Fibroblast of skin of right biceps (primary cell): ENCODE data around the gene GAP43.

Experiments
- DNase-seq: peaks from one replicate; pipeline ENCODE4 v3.0.0-alpha.2; 2013

The GAP43 gene

DNA sequence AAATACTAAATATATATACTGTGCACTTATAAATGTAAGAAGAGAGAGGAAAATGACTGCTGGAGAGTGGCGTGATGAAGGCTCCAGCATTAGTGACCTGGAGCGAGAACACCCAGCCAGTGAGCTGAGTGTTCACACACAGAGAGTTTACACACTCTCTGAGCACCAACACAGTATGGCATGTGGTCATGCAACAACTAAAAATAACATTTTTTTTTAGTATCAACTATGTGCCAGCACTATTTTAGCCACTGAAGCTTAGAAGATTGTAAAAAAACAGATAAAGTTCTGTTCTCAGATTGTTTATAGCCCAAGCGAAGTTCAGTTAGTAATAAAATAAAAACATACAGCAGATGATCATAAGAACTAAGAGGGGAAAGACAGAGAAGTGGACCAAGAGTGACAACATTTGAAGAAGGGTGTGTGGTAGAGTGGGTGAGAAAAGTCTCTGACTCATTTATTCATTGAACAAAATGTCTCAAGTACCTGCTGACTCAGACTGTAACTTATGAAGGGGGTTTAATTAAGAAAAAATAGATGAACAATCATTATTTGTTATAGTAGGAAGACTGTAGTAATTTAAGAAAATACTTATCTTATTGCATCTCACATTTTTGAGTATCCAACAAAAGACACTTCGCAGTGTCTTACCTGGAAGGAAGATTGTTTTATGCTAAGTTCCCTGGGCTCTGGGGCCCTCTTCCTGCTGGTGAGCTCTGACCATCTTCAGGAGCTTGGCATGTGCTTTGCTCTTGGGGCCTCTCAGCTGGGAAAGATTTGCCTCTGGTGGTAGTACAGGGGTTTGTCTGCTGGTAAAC, 43.8 kb downstream of the GAP43 start:
- DNase-seq = no peak

DNA sequence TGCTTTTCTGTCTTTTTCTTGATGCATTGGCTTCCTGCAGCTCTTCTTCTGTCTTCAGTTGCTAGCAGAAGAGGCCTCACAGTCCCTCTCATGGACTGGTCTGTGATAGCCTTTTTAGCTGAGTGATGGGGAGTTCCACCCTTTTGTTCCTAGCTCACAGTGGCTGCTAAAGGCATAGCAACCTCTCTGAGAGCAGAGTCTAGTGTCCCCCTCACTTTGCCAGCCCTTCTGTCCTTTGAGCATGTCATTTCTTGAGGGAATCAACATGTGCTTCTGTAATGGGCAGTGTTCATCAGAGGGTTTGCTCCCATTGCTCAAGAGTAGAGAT, 44.4 kb downstream of the GAP43 start:
- DNase-seq = no peak

DNA sequence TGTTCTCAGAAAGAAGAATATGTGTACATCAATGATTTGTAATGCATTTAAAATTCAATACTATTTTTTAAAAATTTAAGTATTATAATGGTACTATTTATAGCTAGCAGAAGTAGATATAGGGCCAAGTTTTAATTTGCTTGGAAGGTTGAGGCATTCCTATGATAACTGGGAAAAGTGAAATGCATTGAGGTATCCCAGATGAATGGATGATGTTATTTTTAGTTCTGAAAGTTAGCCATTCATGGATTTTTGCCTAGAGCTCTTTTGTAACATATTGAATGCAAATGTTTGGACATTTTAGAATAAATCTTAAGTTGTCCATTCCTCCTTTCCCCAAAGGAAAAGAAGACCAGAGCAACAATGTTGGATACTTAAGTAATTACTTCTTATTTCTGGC, 47.6 kb downstream of the GAP43 start:
- no peak for DNase-seq

DNA sequence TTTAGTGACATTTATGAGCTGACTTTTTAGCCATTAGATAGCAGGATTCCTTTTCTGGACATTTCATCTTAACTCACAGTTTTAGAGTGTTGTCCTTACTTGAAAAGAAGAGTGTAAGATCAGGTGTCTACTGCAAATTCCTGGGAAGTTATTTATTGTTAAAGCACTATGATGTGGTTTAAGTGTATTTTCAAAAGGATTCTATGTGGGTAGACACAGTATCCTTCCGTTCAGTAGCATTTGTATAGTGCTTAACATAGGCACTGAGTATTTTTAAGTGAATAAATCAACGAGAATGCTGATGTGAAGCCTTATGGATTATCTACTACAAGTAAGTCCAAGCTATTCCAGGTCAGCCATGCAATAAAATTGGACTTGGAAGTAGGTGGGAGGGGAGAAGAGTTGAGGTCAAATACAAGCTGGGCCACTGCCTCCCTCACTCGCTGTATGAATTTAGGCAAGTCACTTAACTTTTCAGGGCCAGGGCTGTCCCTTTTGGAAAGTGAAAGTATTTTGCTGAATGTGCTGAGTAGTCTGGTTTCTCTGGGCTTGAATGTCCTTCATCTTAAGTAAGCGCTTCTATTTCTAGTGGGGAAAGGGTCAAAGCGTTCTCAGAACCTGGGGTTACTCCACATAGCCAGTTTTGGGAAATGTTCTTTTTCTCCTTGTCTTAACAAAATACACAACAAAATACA, 48.6 kb downstream of the GAP43 start:
- DNase-seq = no peak

DNA sequence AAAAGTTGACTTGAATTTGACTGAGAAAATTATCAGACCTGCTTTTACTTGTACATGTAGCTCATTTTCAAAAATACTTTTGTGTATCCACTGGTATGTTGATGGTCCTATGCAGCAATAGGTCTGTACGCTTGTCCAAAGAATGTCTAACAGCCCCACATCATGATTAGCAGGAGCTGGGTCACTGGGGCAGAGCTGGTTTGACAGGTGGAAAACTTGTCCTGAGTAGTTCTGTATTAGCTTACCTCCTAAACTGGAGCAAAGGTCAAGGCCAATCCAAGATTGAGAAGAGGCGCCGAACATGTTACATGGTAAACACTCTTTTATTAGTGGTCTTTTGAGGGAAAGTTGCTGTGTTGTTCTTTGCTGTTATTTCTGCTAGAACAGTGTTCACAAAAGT, 50.6 kb downstream of the GAP43 start:
- DNase-seq = no peak

DNA sequence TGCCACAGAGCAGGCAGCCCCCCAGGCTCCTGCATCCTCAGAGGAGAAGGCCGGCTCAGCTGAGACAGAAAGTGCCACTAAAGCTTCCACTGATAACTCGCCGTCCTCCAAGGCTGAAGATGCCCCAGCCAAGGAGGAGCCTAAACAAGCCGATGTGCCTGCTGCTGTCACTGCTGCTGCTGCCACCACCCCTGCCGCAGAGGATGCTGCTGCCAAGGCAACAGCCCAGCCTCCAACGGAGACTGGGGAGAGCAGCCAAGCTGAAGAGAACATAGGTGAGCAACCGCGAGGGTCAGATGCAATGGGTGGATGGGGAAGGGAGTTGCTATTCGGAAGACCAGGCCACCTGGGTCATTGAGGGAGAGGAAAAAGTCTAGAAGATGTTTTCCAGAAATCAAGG, 53.0 kb downstream of the GAP43 start:
- no peak for DNase-seq

DNA sequence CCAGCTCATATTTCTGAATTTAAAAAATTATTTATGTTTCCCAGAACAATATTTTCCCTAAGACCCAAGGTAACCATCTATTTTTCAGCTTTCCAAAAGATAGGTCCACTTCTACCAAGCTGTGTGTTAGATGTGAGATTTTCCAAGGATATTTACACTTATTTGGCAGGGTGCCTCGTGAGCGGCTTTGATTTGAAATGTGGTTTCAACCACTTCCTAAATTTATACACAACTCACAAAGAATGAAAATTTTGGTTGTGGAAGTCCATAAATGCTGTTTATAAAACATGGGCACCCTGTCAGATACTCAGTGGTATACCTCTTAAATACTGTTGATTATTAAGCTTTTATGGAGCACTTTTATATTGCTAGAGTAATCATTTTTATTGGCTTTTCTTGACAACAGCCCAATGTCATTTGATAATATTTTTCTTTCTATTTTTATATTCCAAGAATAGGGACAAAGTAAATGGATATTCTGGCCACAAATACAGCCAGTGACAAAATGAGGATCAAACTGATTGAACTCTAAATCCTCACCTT, 57.6 kb downstream of the GAP43 start:
- peak; percentile 34 for DNase-seq

DNA sequence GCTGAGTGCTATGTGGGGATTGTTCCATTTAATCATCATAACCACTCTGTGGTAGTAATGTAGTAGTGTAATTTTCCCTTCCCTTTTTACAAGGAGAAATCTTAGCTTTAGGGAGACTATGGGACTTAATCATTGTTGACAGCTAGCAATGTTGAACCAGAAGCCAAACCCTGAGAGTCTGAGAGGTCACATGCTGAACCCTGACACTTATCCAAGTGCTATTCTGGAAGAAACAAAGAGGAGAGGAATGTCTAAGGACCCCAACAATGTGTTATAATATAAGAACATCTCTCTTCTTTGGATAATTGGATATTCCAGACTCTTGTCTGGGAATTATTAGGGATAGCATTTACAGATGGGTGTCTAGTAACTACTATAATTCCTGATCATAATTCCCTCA, 58.4 kb downstream of the GAP43 start:
- DNase-seq = no peak

DNA sequence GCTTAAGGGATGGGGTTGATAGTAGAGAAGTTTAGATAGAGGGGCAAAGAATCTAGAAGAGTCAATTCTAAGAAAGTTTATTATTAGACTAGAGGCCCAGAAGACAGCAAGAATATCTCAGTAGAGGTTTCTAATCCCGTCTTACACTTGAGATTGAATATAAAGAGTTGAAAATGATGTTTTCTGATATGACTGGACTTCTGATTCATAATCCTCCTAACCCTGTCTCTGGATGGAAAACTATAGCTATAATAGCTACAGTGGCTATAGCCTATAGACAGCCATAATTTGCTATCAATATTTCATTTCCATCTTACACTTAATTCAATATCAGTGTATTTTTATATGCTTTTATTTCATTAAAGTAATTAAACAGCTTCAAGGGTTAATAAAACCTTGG, 60.0 kb downstream of the GAP43 start:
- no peak for DNase-seq

DNA sequence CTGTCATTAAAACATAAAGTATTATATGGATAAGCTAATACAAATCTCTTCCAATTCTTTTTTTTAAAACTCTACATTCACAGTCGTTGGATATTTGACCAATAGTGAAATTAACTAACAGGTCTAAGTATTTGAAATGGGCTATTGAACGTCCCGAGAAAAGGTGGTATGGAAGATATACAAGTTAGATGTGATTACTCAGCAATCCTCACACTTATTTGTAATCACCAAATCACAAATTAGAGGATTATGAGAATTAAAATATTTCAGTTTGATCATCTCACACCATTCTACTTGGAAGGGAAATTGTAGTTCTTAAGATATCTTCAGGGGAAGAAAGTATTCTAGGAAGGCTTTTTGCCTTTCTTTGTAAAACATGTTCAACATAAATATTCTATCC, 60.5 kb downstream of the GAP43 start:
- DNase-seq = no peak

DNA sequence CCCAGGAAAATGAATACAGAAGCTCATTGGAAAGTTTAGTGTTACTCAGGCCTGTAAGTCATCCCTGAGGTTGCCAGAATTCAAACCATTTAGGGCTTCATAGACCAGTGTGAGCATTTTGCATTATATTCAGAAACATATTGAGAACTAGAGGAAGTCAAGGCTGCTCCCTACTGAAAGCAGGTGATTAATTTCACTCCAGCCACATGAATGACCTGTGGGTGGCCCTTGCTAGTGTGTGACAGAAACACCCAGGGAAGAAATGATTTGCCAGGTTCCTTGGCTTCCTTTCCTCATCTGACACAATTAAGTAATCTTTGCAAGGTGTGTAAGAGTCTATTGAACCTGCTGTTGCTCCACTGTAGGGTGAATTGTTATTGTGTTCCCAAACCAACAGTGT, 61.8 kb downstream of the GAP43 start:
- no peak for DNase-seq

DNA sequence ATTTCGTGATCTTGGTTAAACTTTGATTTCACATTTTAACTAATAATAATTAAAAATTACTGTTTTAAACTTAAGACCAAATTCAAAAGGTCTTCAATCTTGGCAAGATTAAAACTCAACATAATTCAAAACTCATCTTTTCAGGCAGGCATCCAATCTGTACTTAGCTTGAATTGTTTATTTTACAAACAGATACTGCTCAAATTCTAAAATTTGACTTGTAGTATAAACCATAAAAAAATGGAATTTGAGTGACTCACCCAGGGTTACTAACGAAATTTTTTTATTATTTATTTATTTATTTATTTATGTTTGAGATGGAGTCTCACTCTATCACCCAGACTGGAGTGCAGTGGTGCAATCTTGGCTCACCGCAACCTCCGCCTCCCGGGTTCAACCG, 64.4 kb downstream of the GAP43 start:
- DNase-seq = no peak

DNA sequence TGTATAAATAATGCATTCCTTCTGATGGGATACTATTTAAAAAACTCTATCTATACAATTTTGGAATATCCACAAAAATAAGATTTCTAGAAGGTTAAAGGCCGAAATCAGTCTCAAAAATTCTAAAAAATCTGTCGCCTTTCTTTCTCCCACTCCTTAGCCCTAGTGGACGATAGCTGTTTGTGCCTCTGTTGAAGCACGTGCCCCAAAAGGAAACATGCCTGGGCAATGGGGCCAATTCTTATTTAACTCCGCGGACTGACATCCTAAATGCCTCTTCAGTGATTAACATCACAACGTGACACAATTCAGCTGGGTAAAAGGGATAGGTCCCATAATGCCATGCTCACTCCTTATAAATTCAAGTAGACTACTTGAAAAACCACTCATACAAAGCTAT, 65.1 kb downstream of the GAP43 start:
- no peak for DNase-seq

DNA sequence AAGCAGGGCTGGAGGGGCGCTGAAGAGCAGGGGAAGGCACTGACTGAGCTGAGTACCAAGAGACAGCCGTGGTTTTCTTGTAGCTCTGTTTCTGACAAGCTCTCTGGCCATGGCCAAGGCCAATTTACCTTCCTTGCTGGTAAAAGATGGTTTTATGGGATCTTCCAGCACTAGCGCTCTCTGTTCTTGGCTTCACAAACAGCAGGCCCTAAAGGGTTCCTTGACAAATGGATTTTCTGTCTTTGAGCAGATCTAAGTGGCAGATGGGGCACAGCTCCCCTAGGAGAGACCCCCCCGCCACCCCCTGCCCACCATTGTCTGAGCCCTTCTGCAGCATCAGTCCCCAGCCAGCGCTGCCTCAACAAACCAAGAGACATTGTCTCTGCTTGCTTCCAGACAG, 66.6 kb downstream of the GAP43 start:
- no peak for DNase-seq

DNA sequence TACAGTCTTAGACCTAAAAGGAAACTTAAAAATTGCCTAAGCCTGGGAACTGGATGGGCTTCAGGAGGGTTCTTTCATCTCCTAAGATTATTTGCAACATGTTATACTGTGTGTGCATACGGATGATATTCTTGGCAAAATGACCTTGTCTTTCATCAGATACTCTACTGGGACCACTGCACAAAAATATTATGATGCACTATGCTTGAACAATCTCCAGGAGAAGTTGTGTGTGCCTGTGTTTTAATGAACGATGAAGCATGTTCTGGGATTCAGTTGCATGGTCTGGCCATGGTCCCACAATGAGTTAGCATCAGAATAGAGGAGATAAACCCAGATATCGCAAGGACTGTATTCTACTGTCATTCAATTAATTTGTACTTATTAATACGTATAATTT, 68.7 kb downstream of the GAP43 start:
- no peak for DNase-seq

DNA sequence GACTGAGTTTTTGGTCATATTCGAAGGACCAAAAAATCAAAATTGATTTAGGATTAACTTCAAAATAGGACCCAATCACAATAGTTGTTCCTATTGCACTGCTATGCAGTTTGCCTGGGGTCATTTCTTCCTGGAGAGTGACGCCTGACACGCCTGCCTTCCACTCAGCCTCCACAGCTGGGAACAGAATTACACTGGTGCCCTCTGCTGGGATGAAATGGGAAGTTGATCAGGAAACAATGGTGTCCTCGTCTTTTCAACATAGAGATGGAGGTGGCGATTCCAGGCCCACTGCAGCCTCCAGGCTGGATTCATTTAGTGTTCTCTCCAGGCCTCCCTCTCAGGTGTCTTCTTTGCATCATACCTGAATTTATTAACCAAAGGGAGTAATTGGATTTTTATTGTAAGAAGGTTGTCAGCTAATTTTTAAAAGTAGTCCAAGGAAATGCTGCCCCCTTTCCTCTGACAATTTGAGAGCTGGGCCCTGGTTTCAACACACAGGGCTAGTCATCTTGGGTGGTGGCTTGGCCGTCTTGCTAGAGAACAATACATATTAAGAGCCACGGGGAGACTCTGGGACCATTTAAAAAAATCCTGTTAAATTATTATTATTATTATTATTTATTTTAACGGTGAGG, 69.7 kb downstream of the GAP43 start:
- peak; percentile 78 for DNase-seq

DNA sequence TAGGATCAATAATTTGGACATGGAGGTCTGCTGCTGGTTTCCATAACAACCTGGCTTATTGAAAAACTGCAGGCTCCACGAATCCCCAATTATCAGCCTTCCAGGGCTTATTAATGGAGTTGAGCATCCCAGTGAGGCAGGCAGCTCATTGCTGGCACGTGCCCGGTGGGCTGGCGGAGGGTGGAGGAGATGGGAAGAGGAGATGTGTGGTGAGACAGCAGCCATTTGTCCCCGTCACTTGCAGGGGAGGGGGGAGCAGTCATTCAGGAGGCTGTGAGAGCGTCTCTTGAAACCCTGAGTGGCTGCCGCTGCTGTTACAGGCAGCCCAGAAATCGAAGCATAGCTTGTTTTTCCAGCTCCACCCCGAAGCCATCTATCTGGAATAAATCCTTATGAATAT, 70.6 kb downstream of the GAP43 start:
- no peak for DNase-seq

DNA sequence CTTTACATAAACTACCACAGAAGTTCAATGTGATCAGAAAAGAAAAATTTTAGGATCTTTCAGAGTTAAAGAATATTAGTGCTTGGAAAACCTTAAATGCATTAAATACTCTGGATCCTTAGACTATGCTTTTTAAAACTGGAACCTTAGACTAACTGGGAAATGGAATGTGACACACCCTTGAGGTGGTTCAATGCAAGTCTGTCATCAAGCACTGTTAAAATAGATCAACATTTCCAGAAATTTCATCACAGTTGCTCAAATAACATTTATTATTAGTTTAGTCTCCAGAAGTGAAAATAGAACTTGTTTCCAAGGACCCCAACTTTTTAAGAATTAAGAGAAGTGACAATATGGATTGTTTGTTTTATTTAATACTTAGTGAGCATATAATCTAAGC, 71.8 kb downstream of the GAP43 start:
- DNase-seq = no peak

DNA sequence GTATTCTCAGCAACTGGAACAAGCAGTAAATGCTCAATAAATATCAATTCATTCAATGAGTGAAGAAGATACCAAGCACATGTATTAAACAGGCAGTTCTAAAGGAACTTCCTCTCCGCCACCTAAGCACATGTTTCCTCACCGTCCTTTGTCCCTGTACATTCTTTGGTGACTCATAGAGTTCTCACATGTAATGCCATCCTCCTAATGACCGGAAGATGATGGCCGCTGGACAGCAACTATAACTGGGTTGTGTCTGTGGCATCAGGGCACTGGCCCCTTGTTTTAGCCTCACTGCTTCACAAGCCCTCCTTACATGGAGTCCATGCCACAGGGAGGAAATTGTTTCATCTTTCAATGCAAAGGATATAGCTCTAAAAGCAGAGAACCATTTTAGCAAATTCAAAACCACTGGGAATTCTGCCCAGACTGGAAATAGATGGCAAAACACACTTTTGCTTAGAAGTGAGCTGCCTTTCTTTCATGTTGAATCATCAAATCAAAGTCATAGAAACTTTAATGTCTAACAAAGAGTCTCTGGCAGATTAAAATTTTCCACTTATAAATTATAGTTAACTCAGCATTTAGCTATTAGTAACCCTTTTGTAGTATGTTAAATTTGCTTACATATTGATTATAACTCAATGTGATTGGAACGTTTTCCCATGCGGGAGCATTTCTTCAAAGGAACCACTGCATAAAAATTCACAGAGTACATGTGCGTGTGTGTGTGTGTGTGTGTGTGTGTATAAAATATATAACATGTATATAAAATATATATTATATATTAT, 74.1 kb downstream of the GAP43 start:
- DNase-seq = peak; percentile 47

DNA sequence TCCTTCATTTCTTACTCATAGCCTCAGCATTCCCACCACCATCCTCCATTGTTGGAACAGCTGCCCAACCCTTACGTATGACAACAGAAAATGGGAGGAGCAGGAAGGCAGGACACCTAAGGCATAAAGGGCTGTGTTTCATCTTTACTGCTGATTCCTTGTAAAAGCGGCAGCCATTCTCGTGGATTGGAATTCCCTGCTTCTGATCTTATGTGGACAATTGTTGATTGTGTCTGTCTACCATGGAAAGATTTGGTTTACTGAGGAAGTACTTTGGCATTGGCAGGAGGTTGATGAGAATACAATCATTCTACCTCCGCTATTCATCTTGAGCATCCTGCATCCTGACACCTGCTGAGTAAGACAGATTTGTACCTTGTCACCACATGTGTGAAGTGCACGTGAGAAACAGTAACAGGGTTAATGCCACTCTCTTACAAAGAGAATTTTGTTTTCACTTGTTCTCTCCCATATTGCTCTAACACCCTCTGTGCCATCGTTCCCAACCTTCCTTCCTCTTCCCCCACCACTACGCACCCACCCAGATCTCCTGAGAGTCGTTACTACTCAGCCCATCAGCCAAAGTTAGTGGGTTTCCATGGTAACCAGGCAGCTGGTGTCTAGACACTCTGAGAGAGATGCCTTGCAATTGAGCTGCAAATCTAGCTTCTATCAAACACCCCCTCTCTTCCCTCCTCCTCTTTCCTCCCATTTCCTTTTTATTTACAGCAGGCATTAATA, 75.7 kb downstream of the GAP43 start:
- DNase-seq = peak; percentile 70

DNA sequence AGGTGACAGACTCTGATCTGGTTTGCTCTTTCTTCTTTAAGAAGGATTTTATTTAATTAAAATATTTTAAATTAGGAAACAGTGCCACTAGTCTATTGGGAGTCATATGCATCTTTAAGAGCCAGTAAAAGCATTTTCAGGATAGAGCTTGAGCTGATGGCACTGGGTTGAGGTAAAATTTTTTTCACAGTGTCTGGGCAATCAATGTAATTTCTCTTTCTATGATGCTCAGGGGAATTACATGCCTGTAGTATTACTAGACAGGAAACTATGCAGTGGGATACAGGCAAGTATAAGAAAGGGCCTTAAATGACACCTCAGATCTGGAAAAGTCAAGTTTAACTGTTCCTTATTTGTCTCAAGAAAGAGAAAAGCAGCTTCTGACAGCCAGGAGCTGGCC, 76.4 kb downstream of the GAP43 start:
- peak; percentile 85 for DNase-seq

DNA sequence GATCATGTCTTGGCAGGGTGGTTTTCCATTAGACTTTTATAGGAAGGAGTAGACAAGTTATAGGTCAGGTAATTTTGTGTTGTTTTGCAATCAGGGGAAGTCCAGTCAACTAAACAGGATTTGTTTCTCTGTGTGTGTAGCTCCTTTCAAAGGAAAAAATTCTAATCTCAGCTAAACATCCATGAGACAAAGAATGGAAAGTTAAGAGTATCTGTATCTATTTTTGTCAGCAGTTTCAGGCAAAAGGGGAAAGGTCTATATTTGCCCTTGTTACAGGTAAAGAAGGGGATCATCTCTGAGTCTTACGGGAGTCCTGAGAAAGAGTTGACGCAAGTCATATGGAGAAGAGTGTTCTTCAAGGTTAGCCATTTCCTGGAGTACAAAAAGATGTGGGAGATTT, 79.3 kb downstream of the GAP43 start:
- no peak for DNase-seq
